GM12874 (cell line): Measurements from ENCODE around the gene PICK1.

Experiments
- TF ChIP-seq, protein P1 (sequence below): IDR thresholded peaks from 2 replicates; pipeline ENCODE4 v1.5.1; 2011; ENCODE audit warnings: low read depth, mild to moderate bottlenecking, control low read depth, low read length, moderate library complexity; ENCODE audit not compliant: insufficient read depth

PICK1 gene

DNA sequence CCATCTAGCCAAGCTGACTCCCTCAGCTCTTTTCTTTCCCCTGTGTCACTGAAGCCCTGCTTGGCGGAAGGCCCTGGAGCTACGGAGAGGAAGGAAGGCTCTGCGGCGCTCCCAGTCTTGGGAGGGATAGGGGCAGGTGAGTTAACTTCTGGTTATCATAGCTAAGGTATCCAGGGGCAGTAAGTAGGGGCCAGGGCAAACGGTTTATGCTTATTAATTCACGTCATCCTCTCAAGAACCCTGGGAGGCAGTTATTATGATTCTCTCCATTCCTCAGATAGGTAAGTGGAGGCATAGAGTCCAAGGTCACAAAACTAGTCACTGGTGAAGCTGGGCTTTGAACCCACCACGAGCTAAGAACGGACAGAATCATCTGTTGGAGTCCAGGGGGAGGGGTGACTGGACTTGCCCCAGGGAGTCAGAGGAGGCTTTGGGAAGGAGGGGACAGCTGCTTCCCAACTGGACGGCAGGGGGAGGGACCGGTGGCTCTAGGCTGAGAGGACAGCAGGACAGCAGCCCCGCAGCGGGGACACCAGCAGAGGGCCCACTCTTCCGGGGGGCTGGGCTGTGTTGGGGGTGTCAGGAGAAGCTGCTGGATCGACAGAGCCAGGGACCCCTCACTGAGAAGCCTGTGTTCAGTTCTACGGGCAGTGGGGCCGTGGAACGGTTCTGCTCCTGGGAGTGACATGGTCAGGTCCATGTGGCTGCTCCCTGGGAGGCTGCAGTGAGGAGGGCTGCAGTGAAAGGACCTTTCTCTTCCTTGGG, 49.8 kb downstream of the PICK1 start:
- TF ChIP-seq, protein P1, sequence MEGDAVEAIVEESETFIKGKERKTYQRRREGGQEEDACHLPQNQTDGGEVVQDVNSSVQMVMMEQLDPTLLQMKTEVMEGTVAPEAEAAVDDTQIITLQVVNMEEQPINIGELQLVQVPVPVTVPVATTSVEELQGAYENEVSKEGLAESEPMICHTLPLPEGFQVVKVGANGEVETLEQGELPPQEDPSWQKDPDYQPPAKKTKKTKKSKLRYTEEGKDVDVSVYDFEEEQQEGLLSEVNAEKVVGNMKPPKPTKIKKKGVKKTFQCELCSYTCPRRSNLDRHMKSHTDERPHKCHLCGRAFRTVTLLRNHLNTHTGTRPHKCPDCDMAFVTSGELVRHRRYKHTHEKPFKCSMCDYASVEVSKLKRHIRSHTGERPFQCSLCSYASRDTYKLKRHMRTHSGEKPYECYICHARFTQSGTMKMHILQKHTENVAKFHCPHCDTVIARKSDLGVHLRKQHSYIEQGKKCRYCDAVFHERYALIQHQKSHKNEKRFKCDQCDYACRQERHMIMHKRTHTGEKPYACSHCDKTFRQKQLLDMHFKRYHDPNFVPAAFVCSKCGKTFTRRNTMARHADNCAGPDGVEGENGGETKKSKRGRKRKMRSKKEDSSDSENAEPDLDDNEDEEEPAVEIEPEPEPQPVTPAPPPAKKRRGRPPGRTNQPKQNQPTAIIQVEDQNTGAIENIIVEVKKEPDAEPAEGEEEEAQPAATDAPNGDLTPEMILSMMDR, result no peak

DNA sequence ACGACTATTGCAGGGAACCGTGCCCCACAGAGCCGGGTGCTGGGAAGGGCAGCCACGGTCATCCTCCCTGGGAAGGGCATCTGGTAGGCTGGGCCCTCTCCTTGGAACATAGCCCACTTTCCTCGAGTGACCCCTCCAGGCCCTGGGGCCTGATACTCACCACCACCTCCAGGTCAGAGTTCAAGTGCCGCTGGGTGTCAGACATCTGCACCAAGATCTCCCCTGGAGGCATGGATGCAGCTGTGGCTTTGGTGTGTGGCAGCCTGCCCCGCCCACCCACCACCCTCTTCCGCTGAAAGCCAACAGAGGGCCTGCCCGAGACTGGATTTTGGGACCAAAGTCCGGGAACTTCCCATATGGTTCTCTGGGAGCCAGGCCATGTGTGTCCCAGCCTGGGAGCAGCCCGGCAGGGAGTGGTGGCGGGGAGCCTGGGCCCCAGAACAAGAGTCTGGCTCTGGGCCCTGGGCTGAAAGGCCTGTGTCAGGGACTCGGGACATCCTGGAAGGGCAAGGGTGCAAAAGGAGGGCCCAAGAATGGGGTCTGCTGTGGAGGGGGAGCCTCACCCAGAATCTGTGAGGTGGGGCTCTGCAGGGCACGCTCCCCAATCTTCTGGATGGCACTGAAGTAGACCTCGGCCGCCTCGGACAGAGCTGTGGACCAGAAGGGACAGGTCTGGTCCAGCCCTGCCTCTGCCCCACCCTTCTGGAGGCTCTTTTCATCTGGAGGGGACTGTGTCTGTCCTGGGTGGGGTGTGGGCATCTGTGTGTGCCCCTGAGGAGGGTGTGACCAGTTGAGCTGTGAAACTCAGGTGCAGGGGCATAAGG, 50.7 kb downstream of the PICK1 start:
- TF ChIP-seq, protein P1, result no peak

DNA sequence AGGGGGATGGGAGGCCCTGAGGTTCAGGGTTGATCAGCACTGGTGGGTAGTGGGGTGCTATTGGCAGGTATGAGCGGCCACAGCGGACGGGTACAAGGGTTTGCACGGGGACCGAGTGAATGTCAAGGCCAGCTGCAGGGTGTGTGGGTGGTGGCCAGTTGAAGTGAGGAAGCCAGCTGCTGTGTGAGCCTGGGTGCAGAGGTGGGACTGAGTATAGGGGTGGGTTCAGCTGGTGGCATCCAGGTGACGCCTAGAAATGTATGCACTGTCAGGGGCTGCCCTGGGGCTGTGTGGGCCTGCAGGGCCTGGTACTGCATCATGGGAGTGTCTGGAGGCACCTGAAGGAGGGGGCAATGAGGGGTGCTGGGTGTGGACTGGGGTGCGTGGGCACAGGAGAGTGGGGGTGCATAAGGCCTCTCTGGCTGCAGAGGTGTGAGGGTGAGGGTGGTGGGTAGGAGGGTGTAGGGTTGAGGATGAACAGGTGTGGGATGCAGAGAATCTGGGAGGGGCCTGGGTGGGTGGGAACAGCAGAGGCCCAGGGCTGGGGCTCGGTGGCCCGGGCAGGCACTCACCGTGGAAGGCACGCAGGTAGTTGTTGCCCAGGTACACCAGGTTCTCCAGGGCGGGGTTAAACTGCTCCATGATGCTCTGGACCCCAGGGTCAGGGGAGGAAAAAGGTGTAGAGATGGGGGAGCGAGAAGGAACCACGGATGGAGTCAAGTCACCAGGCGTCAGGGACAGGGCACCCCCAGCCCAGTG, 51.5 kb downstream of the PICK1 start:
- TF ChIP-seq, protein P1, result no peak

DNA sequence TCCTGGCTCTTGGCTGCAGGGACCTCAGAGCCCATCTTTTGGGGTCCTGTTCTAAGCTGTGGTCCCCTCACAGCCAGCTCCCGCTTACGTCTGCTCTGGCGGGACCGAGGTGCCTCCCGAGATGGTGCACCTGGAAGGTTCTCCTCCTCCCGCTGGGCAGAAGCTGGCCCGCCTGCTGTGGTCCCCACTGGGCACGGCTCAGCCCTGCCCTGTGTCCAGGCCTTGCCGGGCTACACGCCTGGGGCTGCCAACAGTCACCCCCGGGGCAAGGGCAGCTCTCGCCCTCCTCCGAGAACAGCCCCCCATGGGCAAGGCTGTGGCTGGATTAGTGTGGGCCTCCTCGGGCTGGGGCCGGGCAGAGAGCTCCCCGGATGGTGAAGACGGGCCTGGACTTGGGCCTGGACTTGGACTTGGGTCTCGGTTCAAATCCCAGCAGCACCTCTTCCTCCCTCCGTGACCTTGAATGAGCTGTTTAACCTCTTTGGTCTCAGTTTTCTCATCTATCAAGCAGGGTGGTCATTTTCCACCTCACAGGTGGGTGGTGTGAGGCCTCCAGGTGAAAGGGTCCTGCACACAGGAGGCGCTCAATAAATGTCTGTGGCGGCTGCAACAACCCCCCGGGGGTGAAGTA, 52.3 kb downstream of the PICK1 start:
- TF ChIP-seq, protein P1, result no peak

DNA sequence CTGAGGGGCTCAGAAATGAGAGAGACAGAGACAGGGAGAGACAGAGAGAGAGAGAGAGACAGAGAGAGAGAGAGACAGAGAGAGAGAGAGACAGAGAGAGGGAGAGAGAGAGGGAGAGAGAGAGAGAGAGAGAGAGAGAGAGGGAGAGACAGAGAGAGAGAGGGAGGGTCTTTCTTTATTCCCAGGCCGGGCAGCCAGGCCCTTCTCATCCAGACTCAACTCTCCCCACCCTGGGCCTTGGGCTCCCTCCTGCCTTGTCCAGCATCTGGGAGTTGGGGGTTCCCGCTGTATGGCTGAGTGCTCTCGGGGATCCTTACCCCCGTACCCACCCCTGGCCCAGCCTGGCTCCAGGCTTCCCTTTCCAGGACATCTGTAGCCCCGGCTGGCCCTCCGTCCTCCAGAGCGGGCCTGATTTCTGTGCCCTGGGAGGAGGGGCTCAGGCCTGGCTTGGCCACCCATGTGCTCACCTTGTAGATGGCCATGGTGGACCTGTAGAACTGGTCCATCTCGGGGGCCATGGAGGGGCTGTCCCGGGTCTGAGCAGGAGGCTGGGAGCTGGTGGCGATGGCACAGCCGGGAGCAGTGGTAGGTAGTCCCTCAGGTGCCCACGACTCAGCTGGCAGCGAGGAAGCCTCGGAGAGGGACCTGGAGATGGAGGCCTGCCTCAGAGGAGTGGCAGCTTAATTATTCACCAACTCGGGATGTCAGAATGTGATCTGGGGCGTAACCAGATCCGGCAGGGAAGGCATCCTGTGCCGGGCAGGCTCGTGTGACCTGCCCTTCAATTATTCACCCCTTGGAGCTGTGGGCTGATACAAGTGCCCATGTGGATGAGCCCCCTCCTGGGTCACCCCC, 53.0 kb downstream of the PICK1 start, which contains the start of gene BAIAP2L2:
BAIAP2L2 (minus strand) TSS at position 677 of the 855 bp plus-strand sequence; CDS start at position 518, 159 bp downstream.
- TF ChIP-seq, protein P1, result no peak

DNA sequence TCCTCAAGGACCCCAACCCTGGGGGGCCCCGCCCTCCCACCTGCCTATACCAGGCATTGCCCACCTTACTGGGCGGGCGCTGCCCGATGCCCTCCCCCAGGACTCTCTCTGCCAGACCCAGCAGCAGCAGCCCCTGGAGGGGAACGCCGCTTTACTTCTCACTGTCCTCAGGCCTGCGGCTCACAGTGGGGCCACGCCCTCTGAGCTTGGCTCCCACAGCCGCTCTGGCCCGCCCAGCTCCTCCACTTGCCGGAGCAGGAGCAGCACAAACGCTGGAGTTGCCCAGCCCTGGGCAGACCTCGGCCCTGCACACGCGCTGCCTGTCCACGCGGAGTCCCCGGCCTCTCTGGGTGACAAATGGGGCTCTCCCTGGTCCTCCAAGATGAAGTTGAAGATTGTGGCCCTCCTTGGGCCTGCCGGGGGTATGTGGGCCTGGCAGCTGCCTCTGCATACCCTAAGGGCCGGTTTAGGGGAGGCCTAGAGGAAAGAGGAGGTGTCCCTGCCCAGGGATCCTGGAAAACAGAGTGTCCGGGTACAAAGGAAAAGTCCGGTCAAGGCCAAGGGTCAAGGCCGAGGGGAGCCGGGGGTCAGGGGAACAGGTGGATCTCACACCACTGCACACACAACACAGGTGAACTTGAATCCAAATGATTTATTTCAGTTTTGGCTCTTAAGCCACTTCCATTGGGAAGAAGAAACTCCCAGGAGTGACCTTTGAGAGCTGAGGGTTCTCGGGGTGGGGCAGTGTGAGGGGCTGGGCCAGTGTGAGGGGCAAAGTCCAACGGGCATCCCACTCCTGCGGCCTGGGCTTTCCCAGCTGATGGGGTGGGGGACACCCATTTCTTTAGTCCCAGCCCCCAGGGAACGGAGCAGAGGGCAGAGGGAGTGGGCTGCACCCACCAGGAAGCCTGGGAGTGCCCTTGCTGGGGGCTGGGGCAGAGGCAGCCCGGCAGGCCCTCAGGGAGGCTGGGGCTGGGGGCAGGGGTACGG, 54.0 kb downstream of the PICK1 start:
- TF ChIP-seq, protein P1, result no peak
